HL-60 (cell line): ENCODE results near the gene ZKSCAN2.

Experiments used
- DNase-seq, 2 experiments: peaks; one replicate each; pipeline ENCODE4 v3.0.0-alpha.2; 2010 to 2020; ENCODE audit warnings: low read depth in 1 of 2, low spot score in 1 of 2
- H3K27ac ChIP-seq: fragments of 250-450 bp; sonication (Bioruptor Pico); replicated peaks from 2 replicates; pipeline ENCODE4 v1.5.1; 2020; ENCODE audit warnings: mild to moderate bottlenecking, moderate library complexity
- H3K27me3 ChIP-seq: fragments of 250-450 bp; sonication (Bioruptor Pico); 2 replicates; pipeline ENCODE4 v1.5.1; 2021; ENCODE audit warnings: mild to moderate bottlenecking, moderate library complexity; ENCODE audit not compliant: insufficient read depth, poor library complexity, severe bottlenecking
- H3K4me3 ChIP-seq: replicated peaks from 2 replicates; pipeline ENCODE4 v1.5.1; 2011; ENCODE audit warnings: mild to moderate bottlenecking, control low read depth, low read length; ENCODE audit not compliant: insufficient read depth
- CTCF ChIP-seq: IDR thresholded peaks from one replicate; pipeline ENCODE4 v1.5.1; 2011; ENCODE audit warnings: low read length, control low read depth, inconsistent platforms; ENCODE audit not compliant: insufficient read depth
- GABPA ChIP-seq: IDR thresholded peaks from 2 replicates; pipeline ENCODE4 v1.6.1; 2012; ENCODE audit warnings: low read depth
- POLR2AphosphoS5 ChIP-seq: IDR thresholded peaks from 2 replicates; pipeline ENCODE4 v1.6.1; 2012; ENCODE audit warnings: low read depth
- REST ChIP-seq: IDR thresholded peaks from 2 replicates; pipeline ENCODE4 v1.6.1; 2012; ENCODE audit warnings: low read depth; ENCODE audit not compliant: insufficient replicate concordance
- SPI1 ChIP-seq: IDR thresholded peaks from 2 replicates; pipeline ENCODE4 v1.6.1; 2012; ENCODE audit warnings: low read depth, mild to moderate bottlenecking, borderline replicate concordance

Gene ZKSCAN2

DNA sequence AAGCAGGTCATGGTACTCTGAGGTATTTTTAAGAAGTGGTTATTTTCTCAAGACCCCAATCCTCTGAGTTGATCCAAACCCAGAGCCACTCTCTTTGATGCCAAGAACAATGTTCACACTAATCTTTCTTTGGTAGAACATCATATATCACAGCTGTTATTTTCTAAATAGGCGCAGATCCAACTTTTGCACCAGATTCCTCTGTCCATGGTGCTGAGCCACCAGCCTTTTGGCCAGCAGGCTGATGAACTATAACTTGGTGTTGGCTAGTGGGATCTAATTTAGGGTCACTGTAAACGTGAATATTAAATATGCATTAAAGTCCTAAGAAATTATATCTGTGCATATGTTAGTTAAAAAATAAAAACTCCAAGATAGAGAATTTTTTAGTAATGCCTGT, 7.0 kb upstream of the ZKSCAN2 start:
- no peak for TF ChIP-seq CTCF
- TF ChIP-seq REST: peak; percentile 98
- no peak for TF ChIP-seq SPI1
- DNase-seq: no peak

DNA sequence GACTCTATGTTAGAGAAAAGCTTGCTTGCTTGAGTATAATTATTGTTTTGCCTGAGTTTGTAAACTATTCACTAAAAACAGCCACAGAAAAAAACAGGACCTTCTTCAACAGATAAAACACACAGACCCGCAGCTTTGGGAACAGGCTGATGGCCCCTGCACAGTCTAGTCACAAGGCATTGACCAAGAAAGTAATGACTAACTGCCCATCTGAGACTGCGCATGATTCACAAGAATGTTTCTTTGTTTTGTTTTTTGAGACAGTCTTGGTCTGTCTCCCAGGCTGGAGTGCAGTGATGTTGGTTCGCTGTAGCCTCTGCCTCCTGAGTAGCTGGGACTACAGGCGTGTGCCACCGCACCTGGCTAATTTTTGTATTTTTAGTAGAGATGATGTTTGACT, 2.8 kb upstream of the ZKSCAN2 start:
- no peak for TF ChIP-seq POLR2AphosphoS5
- no peak for TF ChIP-seq GABPA
- TF ChIP-seq SPI1: no peak
- no peak for TF ChIP-seq REST
- TF ChIP-seq CTCF: no peak
- Histone ChIP-seq H3K4me3 (no peak overlapping the region), H3K27ac (no peak overlapping the region), H3K27me3 (no peaks in the 10 kb centered on the region)
- no peak for DNase-seq

More for the DNA sequence above, 7.0 kb upstream of the ZKSCAN2 start:
- no peak overlapping the region for H3K27ac ChIP-seq
- no peaks in the 10 kb centered on the region for H3K27me3 ChIP-seq
- H3K4me3 ChIP-seq: no peak overlapping the region

DNA sequence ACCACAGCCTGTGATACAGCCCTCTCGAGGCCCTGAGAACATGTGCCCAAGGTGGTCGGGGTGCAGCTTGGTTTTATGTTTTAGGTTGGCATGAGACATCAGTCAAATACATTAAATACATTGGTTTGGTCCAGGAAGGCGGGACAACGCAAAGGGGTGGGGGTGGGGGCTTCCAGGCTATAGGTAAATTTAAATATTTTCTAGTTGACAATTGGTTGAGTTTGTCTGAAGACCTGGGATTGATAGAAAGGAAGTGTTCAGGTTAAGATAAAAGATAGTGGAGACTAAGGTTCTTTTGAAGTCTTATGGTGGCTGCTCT, 1.2 kb upstream of the ZKSCAN2 start:
- DNase-seq: no peak
- TF ChIP-seq GABPA: no peak
- TF ChIP-seq REST: no peak
- TF ChIP-seq SPI1: no peak
- TF ChIP-seq CTCF: no peak
- no peak for TF ChIP-seq POLR2AphosphoS5
- Histone ChIP-seq H3K4me3 (peak overlapping the region; percentile 73), H3K27me3 (no peaks in the 10 kb centered on the region), H3K27ac (peak overlapping the region; percentile 94)
